ENCODE data around the gene SIK2.

The SIK2 gene

DNA sequence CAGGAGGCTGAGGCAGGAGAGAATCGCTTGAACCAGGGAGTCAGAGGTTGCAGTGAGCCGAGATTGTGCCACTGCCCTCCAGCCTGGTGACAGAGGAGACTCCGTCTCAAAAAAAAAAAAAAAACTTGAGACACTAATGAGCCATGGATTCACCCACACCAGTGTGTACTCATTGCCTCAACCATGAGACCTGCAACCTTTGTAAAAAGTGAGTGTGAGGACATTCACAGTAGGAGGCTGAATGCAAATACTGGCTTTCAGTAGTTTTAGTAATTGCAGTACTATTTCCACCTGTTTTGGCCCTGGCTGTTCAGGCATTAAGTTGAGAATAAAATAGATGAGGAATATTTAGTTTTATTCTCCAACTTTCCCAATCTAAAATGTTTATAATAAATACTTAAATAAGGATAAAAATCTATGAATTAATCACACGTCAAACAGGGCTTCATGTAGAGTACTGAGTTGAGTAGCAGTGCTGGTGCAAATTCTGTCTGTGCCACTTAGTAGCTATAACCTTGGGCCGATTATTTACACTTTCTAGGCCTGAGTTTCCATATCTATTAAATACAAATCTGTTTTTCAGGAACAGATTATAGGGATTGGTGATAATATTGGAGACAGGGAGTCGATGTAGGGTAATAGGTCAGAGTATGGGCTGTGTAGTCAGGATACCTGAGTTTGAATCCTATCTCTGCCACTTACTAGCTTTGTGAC, 91.1 kb downstream of the SIK2 start (continued):
- TF ChIP-seq ZNF8 (CRISPR knock-in tag; IDR thresholded peaks at IDR 0.05) (no peak), ZFP30 (CRISPR knock-in tag; IDR thresholded peaks at IDR 0.05) (no peak), ARNTL (CRISPR knock-in tag; IDR thresholded peaks at IDR 0.05; ENCODE audit: borderline replicate concordance, low read depth) (no peak), PPARA (CRISPR knock-in tag; IDR thresholded peaks at IDR 0.05; ENCODE audit: borderline replicate concordance) (no peak), CSDC2 (CRISPR knock-in tag; IDR thresholded peaks at IDR 0.05) (no peak), ISL1 (CRISPR knock-in tag; IDR thresholded peaks at IDR 0.05) (no peak), ZFP3 (CRISPR knock-in tag; IDR thresholded peaks at IDR 0.05) (no peak), ZNF70 (CRISPR knock-in tag; IDR thresholded peaks at IDR 0.05) (no peak), SNAI2 (CRISPR knock-in tag; IDR thresholded peaks at IDR 0.05) (no peak)
- TF ChIP-seq, protein P1, sequence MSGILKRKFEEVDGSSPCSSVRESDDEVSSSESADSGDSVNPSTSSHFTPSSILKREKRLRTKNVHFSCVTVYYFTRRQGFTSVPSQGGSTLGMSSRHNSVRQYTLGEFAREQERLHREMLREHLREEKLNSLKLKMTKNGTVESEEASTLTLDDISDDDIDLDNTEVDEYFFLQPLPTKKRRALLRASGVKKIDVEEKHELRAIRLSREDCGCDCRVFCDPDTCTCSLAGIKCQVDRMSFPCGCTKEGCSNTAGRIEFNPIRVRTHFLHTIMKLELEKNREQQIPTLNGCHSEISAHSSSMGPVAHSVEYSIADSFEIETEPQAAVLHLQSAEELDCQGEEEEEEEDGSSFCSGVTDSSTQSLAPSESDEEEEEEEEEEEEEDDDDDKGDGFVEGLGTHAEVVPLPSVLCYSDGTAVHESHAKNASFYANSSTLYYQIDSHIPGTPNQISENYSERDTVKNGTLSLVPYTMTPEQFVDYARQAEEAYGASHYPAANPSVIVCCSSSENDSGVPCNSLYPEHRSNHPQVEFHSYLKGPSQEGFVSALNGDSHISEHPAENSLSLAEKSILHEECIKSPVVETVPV (CRISPR knock-in tag; IDR thresholded peaks at IDR 0.05), result no peak
- TF ChIP-seq, protein P2, sequence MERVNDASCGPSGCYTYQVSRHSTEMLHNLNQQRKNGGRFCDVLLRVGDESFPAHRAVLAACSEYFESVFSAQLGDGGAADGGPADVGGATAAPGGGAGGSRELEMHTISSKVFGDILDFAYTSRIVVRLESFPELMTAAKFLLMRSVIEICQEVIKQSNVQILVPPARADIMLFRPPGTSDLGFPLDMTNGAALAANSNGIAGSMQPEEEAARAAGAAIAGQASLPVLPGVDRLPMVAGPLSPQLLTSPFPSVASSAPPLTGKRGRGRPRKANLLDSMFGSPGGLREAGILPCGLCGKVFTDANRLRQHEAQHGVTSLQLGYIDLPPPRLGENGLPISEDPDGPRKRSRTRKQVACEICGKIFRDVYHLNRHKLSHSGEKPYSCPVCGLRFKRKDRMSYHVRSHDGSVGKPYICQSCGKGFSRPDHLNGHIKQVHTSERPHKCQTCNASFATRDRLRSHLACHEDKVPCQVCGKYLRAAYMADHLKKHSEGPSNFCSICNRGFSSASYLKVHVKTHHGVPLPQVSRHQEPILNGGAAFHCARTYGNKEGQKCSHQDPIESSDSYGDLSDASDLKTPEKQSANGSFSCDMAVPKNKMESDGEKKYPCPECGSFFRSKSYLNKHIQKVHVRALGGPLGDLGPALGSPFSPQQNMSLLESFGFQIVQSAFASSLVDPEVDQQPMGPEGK (CRISPR knock-in tag; IDR thresholded peaks at IDR 0.05; ENCODE audit: borderline replicate concordance), result no peak

DNA sequence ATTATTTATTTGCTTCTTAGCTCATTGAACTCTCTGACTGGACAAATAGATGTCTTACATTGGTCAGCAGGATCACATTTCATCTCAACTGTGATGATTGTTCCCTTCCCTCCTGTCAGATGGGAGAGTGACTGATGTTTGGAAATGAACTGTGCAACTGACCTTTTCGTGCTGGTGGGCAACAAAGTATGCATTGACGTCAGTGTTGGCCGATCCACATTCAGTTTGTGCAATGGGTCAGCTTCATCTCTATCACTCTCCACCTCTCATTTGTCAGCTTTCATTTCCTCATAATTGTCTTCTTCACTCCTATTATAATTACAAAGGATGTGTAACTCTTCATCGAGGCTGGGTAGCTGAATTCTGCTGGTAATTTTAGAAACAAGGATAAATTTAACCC, 92.6 kb downstream of the SIK2 start:
- ATAC-seq, result no peak
- TF ChIP-seq ISL1 (CRISPR knock-in tag; IDR thresholded peaks at IDR 0.05), result no peak
- TF ChIP-seq, protein P3, sequence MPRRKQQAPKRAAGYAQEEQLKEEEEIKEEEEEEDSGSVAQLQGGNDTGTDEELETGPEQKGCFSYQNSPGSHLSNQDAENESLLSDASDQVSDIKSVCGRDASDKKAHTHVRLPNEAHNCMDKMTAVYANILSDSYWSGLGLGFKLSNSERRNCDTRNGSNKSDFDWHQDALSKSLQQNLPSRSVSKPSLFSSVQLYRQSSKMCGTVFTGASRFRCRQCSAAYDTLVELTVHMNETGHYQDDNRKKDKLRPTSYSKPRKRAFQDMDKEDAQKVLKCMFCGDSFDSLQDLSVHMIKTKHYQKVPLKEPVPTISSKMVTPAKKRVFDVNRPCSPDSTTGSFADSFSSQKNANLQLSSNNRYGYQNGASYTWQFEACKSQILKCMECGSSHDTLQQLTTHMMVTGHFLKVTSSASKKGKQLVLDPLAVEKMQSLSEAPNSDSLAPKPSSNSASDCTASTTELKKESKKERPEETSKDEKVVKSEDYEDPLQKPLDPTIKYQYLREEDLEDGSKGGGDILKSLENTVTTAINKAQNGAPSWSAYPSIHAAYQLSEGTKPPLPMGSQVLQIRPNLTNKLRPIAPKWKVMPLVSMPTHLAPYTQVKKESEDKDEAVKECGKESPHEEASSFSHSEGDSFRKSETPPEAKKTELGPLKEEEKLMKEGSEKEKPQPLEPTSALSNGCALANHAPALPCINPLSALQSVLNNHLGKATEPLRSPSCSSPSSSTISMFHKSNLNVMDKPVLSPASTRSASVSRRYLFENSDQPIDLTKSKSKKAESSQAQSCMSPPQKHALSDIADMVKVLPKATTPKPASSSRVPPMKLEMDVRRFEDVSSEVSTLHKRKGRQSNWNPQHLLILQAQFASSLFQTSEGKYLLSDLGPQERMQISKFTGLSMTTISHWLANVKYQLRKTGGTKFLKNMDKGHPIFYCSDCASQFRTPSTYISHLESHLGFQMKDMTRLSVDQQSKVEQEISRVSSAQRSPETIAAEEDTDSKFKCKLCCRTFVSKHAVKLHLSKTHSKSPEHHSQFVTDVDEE (CRISPR knock-in tag; IDR thresholded peaks at IDR 0.05), result no peak
- no peak for TF ChIP-seq PPARA (CRISPR knock-in tag; IDR thresholded peaks at IDR 0.05; ENCODE audit: borderline replicate concordance)
- TF ChIP-seq, protein P1 (CRISPR knock-in tag; IDR thresholded peaks at IDR 0.05), result no peak
- TF ChIP-seq BACH2 (CRISPR knock-in tag; IDR thresholded peaks at IDR 0.05; ENCODE audit: borderline replicate concordance), result no peak
- no peak for TF ChIP-seq ESRRG (CRISPR knock-in tag; IDR thresholded peaks at IDR 0.05)
- no peak for TF ChIP-seq TCF4 (CRISPR knock-in tag; IDR thresholded peaks at IDR 0.05; ENCODE audit: borderline replicate concordance)
- no peak for TF ChIP-seq ZNF70 (CRISPR knock-in tag; IDR thresholded peaks at IDR 0.05)
- TF ChIP-seq SNAI2 (CRISPR knock-in tag; IDR thresholded peaks at IDR 0.05), result no peak
- TF ChIP-seq CSDC2 (CRISPR knock-in tag; IDR thresholded peaks at IDR 0.05), result no peak
- no peak for TF ChIP-seq OSR1 (CRISPR knock-in tag; IDR thresholded peaks at IDR 0.05)
- TF ChIP-seq ARNTL (CRISPR knock-in tag; IDR thresholded peaks at IDR 0.05; ENCODE audit: borderline replicate concordance, low read depth), result no peak
- no peak for TF ChIP-seq ZFP3 (CRISPR knock-in tag; IDR thresholded peaks at IDR 0.05)
- TF ChIP-seq, protein P2 (CRISPR knock-in tag; IDR thresholded peaks at IDR 0.05; ENCODE audit: borderline replicate concordance), result no peak
- no peak for TF ChIP-seq ZNF565 (CRISPR knock-in tag; conservative IDR thresholded peaks at IDR 0.05; ENCODE audit: low read depth)
- TF ChIP-seq GLIS3 (CRISPR knock-in tag; IDR thresholded peaks at IDR 0.05), result no peak

DNA sequence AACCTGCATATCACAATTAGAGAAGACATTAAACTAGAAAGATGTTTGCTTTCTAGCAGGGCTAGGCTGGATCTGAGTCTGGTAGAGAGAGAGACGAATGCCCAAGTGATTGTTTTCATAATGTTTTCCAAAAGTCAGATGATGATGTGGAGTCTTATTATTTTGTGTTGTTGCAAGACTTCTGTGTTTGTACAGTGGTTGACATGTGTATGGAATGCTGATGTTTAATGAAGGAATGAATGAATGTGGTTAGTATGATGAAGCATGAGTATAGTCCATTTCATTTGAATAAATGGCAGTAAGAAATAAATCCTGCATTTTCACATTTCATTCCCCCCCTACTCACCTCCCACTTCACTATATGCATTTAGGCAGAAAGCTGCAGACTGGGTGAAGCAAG, 94.3 kb downstream of the SIK2 start:
- TF ChIP-seq CSDC2 (CRISPR knock-in tag; IDR thresholded peaks at IDR 0.05), result no peak
- no peak for TF ChIP-seq OSR1 (CRISPR knock-in tag; IDR thresholded peaks at IDR 0.05)
- no peak for TF ChIP-seq PPARA (CRISPR knock-in tag; IDR thresholded peaks at IDR 0.05; ENCODE audit: borderline replicate concordance)
- TF ChIP-seq ZFP3 (CRISPR knock-in tag; IDR thresholded peaks at IDR 0.05), result no peak
- no peak for ATAC-seq
